A549 treated with Hydrocortisone at 1 μM for 4 hours (cell line): Measurements from ENCODE around the gene RAB21. TPM values are rescaled to one million over a fixed set of nuclear protein-coding genes. Genes with fewer than 3 reads are reported as not detected.

ENCODE experiments used
- total RNA-seq: library from RNA; stranded (reverse); fragments of 200-300 nt; extraction: Qiagen RNA extraction; gene quantifications from 5 replicates; pipeline ENCODE4 v1.2.3, GENCODE V29; 2022

RAB21 gene
- total RNA-seq = 38.3 to 54.4 TPM (median 40.1 TPM) in 5 replicates

GRCh38 chr12:71754461-71755145 lies at the start of gene RAB21:
Gene RAB21, plus strand, starts transcription at chr12:71754863. Its CDS starts 267 bp downstream, at chr12:71755130.

Other genes with a start within 250 kb of the RAB21 start
- gene ZFC3H1, start 91.0 kb upstream of the RAB21 start, total RNA-seq = 10.5 to 15.4 TPM (median 15.0 TPM) in 5 replicates
- gene THAP2, start 90.6 kb upstream of the RAB21 start, total RNA-seq = 3.5 to 5.1 TPM (median 4.7 TPM) in 5 replicates
- 27.2 to 34.6 TPM (median 32.7 TPM) in 5 replicates for gene TMEM19, start 68.8 kb upstream of the RAB21 start, total RNA-seq
- 21.1 to 29.0 TPM (median 21.6 TPM) in 5 replicates for gene TBC1D15, start 84.9 kb downstream of the RAB21 start, total RNA-seq
- 0.10 TPM in 1 of 5 replicates, not detected in the others for gene TPH2, start 184.0 kb downstream of the RAB21 start, total RNA-seq